GM12878 (cell line): ENCODE results near the gene PRRT4. TPM values are rescaled to one million over a fixed set of nuclear protein-coding genes. Genes with fewer than 3 reads are reported as not detected.

Experiments
- ATAC-seq: fragments of 200-7000 bp; cut with Tn5 transposase; 3 replicates; pipeline ENCODE4 v1.9.1; 2020; ENCODE audit warnings: mild to moderate bottlenecking, moderate library complexity
- BruUV-seq: library from RNA; stranded (reverse); fragments of 400-500 nt; replicated peaks from 2 replicates; lab custom pipeline; 2021; lab: Mats Ljungman, UMichigan
- CTCF ChIA-PET: fragments of 300-600 bp; sonication (Branson Sonifier 250); formaldehyde crosslinking; extraction: SDS; loops from one replicate; lab custom pipeline; 2021; ENCODE audit warnings: inconsistent platforms; lab: Yijun Ruan, JAX
- POLR2A ChIA-PET: fragments of 350-600 bp; formaldehyde crosslinking; extraction: SDS; loops from one replicate; lab custom pipeline; 2021; ENCODE audit warnings: inconsistent platforms; lab: Charles Lee
- RAD21 ChIA-PET: fragments of 300-600 bp; sonication (Branson Sonifier 250); formaldehyde crosslinking; loops from one replicate; lab custom pipeline; 2023; ENCODE audit warnings: antibody characterized with exemption; ENCODE audit not compliant: unreplicated experiment; lab: Charles Lee
- SMC1A ChIA-PET: fragments of 300-600 bp; sonication (Branson Sonifier 250); formaldehyde crosslinking; loops from one replicate; lab custom pipeline; 2023; ENCODE audit not compliant: unreplicated experiment, uncharacterized antibody; lab: Charles Lee
- DNase-seq: peaks from one replicate; pipeline ENCODE4 v3.0.0-alpha.2; 2011; ENCODE audit warnings: low read depth, low spot score
- FAIRE-seq: peaks from 3 replicates; lab custom pipeline; 2011; peaks lifted over from hg19 to GRCh38; lab: Jason Lieb, UNC
- H2AFZ ChIP-seq: 2 replicates; pipeline ENCODE4 v1.6.0; 2011; ENCODE audit warnings: low read depth, low read length, control low read depth; ENCODE audit not compliant: control insufficient read depth
- H3K27ac ChIP-seq: 2 replicates; pipeline ENCODE4 v1.5.1; 2011; ENCODE audit warnings: control low read depth; ENCODE audit not compliant: control insufficient read depth, insufficient read depth
- H3K27me3 ChIP-seq, 2 experiments: replicated peaks in 1 of 2; 2 replicates each; pipeline versions ENCODE4 v1.6.0 to v1.6.1; 2011; ENCODE audit warnings: low read length in 1 of 2; ENCODE audit not compliant: control insufficient read depth in 2 of 2, insufficient read depth in 2 of 2
- H3K36me3 ChIP-seq, 2 experiments: 2 replicates each; pipeline ENCODE4 v1.5.1; 2011; ENCODE audit warnings: low read length in 1 of 2; ENCODE audit not compliant: control insufficient read depth in 2 of 2, insufficient read depth in 2 of 2
- H3K4me1 ChIP-seq: 2 replicates; pipeline ENCODE4 v1.6.1; 2011; ENCODE audit warnings: mild to moderate bottlenecking, low read length, moderate library complexity, mixed read lengths; ENCODE audit not compliant: control insufficient read depth, insufficient read depth
- H3K4me2 ChIP-seq: 2 replicates; pipeline ENCODE4 v1.6.0; 2011; ENCODE audit warnings: control low read depth; ENCODE audit not compliant: control insufficient read depth, insufficient read depth
- H3K4me3 ChIP-seq: fragments of 200-600 bp; sonication (generic); 2 replicates; pipeline ENCODE4 v1.5.1; 2016
- H3K79me2 ChIP-seq: 2 replicates; pipeline ENCODE4 v1.6.0; 2011; ENCODE audit warnings: low read length; ENCODE audit not compliant: control insufficient read depth, insufficient read depth
- H3K9ac ChIP-seq: 2 replicates; pipeline ENCODE4 v1.8.0; 2011; ENCODE audit warnings: low read length, control low read depth, mixed read lengths; ENCODE audit not compliant: control insufficient read depth, insufficient read depth
- H3K9me3 ChIP-seq: replicated peaks from 3 replicates; pipeline ENCODE4 v1.5.1; 2011; ENCODE audit warnings: mild to moderate bottlenecking, low read length; ENCODE audit not compliant: control insufficient read depth, insufficient read depth
- H4K20me1 ChIP-seq: 2 replicates; pipeline ENCODE4 v1.6.0; 2011; ENCODE audit not compliant: control insufficient read depth, insufficient read depth
- ATF3 ChIP-seq: IDR thresholded peaks from 2 replicates; pipeline ENCODE4 v1.6.1; 2011; ENCODE audit warnings: low read depth, mild to moderate bottlenecking, low read length, moderate library complexity, borderline replicate concordance; ENCODE audit errors: extremely low read depth
- CBFB ChIP-seq: IDR thresholded peaks from 2 replicates; pipeline ENCODE4 v1.6.1; 2016; ENCODE audit warnings: antibody characterized with exemption, low read depth
- CREB1 ChIP-seq: IDR thresholded peaks from 2 replicates; pipeline ENCODE4 v1.6.1; 2012; ENCODE audit warnings: low read depth, mild to moderate bottlenecking, inconsistent platforms
- CTCF ChIP-seq, 3 experiments: IDR thresholded peaks in 2 of 3; conservative IDR thresholded peaks in 1 of 3; 2 replicates each; pipeline ENCODE4 v1.5.1; 2011; ENCODE audit warnings: low read depth in 3 of 3, low read length in 3 of 3, mild to moderate bottlenecking in 3 of 3, control low read depth in 2 of 3, moderate library complexity in 2 of 3, inconsistent platforms in 1 of 3, mixed read lengths in 1 of 3; ENCODE audit not compliant: control insufficient read depth in 2 of 3, insufficient read depth in 1 of 3; ENCODE audit errors: extremely low read depth in 1 of 3
- FOXM1 ChIP-seq: IDR thresholded peaks from 2 replicates; pipeline ENCODE4 v1.6.1; 2012; ENCODE audit warnings: low read depth, mild to moderate bottlenecking, inconsistent platforms, low read length, moderate library complexity
- PAX8 ChIP-seq: fragments of 450-650 bp; IDR thresholded peaks from 2 replicates; pipeline ENCODE4 v1.6.1; 2017; ENCODE audit warnings: mild to moderate bottlenecking, moderate library complexity
- PRDM15 ChIP-seq: fragments of 450-650 bp; formaldehyde crosslinking; IDR thresholded peaks from 2 replicates; pipeline ENCODE4 v1.4.0; 2020; ENCODE audit warnings: mild to moderate bottlenecking, moderate library complexity
- RAD51 ChIP-seq: fragments of 450-650 bp; IDR thresholded peaks from 2 replicates; pipeline ENCODE4 v1.6.1; 2016; ENCODE audit warnings: moderate library complexity, mild to moderate bottlenecking, inconsistent platforms
- SREBF2 ChIP-seq: IDR thresholded peaks from 2 replicates; pipeline ENCODE4 v1.6.1; 2012; ENCODE audit warnings: mild to moderate bottlenecking, low read length
- SUPT20H ChIP-seq: IDR thresholded peaks from 2 replicates; pipeline ENCODE4 v1.6.1; 2011; ENCODE audit warnings: low read depth, mild to moderate bottlenecking, low read length, moderate library complexity, borderline replicate concordance; ENCODE audit not compliant: control insufficient read depth
- ZNF207 ChIP-seq: fragments of 450-650 bp; IDR thresholded peaks from 2 replicates; pipeline ENCODE4 v1.6.1; 2014; ENCODE audit warnings: antibody characterized with exemption, mild to moderate bottlenecking, borderline replicate concordance
- WGBS: methylation state at CpG from one replicate; pipeline ENCODE4 v1.1.6; 2016; ENCODE audit warnings: low lambda C conversion rate; ENCODE audit not compliant: insufficient replicate concordance, insufficient coverage; ENCODE audit errors: missing lambda C conversion rate; 5-methylcytosine and 5-hydroxymethylcytosine counted together
- in situ Hi-C: fragments of 300-500 bp; cut with MboI; formaldehyde crosslinking; loops from 9 replicates; pipeline ENCODE4 v1.14.3; 2018; ENCODE audit warnings: mixed read lengths
- intact Hi-C: fragments of 100-400 bp; cut with micrococcal nuclease; formaldehyde crosslinking; loops from one replicate; pipeline ENCODE4 v1.14.2; 2022; ENCODE audit not compliant: unreplicated experiment
- polyA plus RNA-seq, 11 experiments: library from polyadenylated mRNA; depleted of rRNA in 4 of 11; unstranded in 6 of 11; stranded (reverse) in 5 of 11; fragments of >200 nt; fragmentation: Nextera tagmentation in 4 of 11; fragmentation: Illumina TruSeq in 1 of 11; extraction: Ambion mirVana in 4 of 11; extraction: Trizol in 1 of 11; gene quantifications; 1 replicate in 1 of 11; 2 replicates in 10 of 11; pipeline versions ENCODE4 v1.2.1 to v1.2.3, GENCODE V29; 2011 to 2016; ENCODE audit warnings: inconsistent platforms in 2 of 11, missing spikeins in 2 of 11, low read depth in 1 of 11
- total RNA-seq, 4 experiments: library from RNA; depleted of rRNA in 3 of 4; stranded (reverse); fragments of >200 nt in 3 of 4; fragmentation: Illumina TruSeq in 1 of 4; extraction: Trizol in 1 of 4; gene quantifications; 2 replicates each; pipeline versions ENCODE4 v1.2.1 to v1.2.3, GENCODE V29; 2013 to 2021

Gene PRRT4
- total and polyA plus RNA-seq, 10 of the 15 experiments (the other 5 are each of a cell fraction or from before 2014, with no cell fraction given): not detected

GRCh38 chr7:128356546-128357216 is 4.8 kb downstream of the PRRT4 start:
- in situ Hi-C loops: no loop called here
- Histone ChIP-seq H3K36me3 (no peaks in the 10 kb centered on the region), H3K4me2 (no peak overlapping the region), H3K27me3 (peaks cover 10 to 12% of the 10 kb centered on the region in 2 experiments), H3K9ac (no peak overlapping the region), H3K4me3 (no peak overlapping the region), H2AFZ (no peak overlapping the region), H3K4me1 (no peaks in the 10 kb centered on the region), H4K20me1 (no peaks in the 10 kb centered on the region), H3K9me3 (no peaks in the 10 kb centered on the region), H3K79me2 (no peaks in the 10 kb centered on the region), H3K27ac (no peak overlapping the region)
- 19% methylated on average over 2 of the region's 2 CpGs for WGBS
- SMC1A ChIA-PET: no interaction called here
- intact Hi-C loops: no loop called here
- POLR2A ChIA-PET: no interaction called here
- DNase-seq: no peak
- TF ChIP-seq CTCF (IDR thresholded peaks at IDR 0.05 in 2 of 3, conservative IDR thresholded peaks at IDR 0.05 in 1 of 3; ENCODE audit: control insufficient read depth in 2 of 3, extremely low read depth in 1 of 3, insufficient read depth in 1 of 3, low read depth in 3 of 3, low read length in 3 of 3) (no peak), RAD51 (no peak), FOXM1 (no peak)
- no TSS peak for BruUV-seq
- ATAC-seq: no peak
- CTCF ChIA-PET: no interaction called here
- RAD21 ChIA-PET: no interaction called here
- FAIRE-seq: no peak

- DNase-seq: no peak
- H3K36me3 ChIP-seq: no peaks in the 10 kb centered on the region
- H3K27me3 ChIP-seq: peaks cover under 1 to 10% of the 10 kb centered on the region in 2 experiments
- H2AFZ ChIP-seq: no peak overlapping the region
- H3K4me2 ChIP-seq: no peak overlapping the region
- no peak overlapping the region for H3K27ac ChIP-seq
- TF ChIP-seq SREBF2 (no peak), SUPT20H (no peak), CREB1 (no peak), PAX8 (no peak), ATF3 (no peak), CBFB (no peak), RAD51 (no peak), ZNF207 (no peak), PRDM15 (CRISPR knock-in tag) (no peak)
- H3K9ac ChIP-seq: no peak overlapping the region
- no peaks in the 10 kb centered on the region for H3K9me3 ChIP-seq
- FAIRE-seq: no peak
- H3K79me2 ChIP-seq: no peaks in the 10 kb centered on the region
- no peak for ATAC-seq
- in situ Hi-C loops: no loop called here
- WGBS: 100% methylated on average over 1 of the region's 1 CpG
- H3K4me1 ChIP-seq: no peaks in the 10 kb centered on the region
- ChIA-PET CTCF (no interaction called here), RAD21 (no interaction called here), SMC1A (no interaction called here), POLR2A (no interaction called here)
- no peak overlapping the region for H3K4me3 ChIP-seq
- H4K20me1 ChIP-seq: no peaks in the 10 kb centered on the region
- no TSS peak for BruUV-seq
- intact Hi-C loops: no loop called here
Observed at GRCh38 chr7:128353610-128354009, 7.9 kb downstream of the PRRT4 start.
